Measurements from ENCODE around the gene TNFRSF13B.
"Not testable (repeated sequence)": the region's sequence is repeated elsewhere in the genome, so short reads cannot be mapped to it uniquely, and the experiment has no call there.

The TNFRSF13B gene

GRCh38 chr17:16971458-16972338 is at the start of gene TNFRSF13B:
TNFRSF13B (minus strand) TSS chr17:16972118; CDS start chr17:16972075, 43 bp downstream.
- DNase-seq (ENCODE audit: low spot score) = no peak

GRCh38 chr17:17021194-17021863 is 49.4 kb upstream of the TNFRSF13B start:
- peak; percentile 93 for DNase-seq (ENCODE audit: low spot score)

DNA sequence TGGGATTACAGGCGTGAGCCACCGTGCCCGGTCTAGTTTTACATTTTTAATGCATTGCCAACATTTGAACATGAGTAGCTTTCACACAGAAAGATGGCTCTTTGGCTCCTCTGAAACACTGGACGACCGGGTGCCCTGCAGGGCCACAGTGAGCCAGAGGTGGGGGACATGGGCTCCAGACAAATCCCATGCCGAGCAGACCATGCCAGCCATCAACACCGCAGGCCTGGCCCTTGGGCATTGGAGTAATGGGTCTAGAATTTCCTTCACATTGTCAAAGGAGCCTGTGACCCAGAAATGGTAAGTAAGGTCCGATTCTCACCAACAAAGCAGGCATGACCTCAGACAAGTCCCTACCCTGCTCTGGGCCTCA is 48.9 kb upstream of the TNFRSF13B start:
- DNase-seq (ENCODE audit: low spot score) = no peak

DNA sequence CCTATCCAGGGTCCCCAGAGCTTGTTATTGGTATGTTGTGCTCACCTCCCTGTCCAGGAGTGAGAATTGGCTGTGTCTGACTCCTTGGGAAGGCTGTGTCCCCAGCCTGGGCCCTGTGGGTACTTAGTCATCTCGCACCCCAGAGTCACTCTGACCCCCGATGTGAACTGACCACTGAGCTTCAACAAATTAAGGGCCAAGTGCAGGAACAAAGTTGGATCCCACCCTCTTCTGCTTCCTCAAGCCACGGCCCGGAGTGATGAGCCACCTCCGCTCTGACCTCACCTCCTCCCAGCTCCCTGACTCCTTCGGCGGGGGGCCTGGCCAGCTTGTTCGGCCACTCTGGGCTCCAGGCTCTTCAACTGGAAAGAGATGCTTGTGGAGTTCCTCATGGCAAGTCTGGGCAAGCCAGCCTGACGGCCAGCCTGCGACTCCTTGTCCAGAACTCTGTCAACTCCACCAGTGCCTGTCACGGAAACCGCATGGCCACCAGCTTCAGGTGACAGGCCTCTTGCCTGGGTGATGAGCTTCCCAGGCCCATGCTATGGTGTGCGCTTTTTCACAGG is 48.1 kb upstream of the TNFRSF13B start:
- no peak for DNase-seq (ENCODE audit: low spot score)

- no peak for DNase-seq (ENCODE audit: low spot score)
Measured at GRCh38 chr17:17019430-17019762, 47.5 kb upstream of the TNFRSF13B start.

- DNase-seq (ENCODE audit: low spot score) = no peak
Measured at GRCh38 chr17:17018612-17019429, 46.9 kb upstream of the TNFRSF13B start.

- DNase-seq (ENCODE audit: low spot score) = no peak
Measured at GRCh38 chr17:17018021-17018441, 46.1 kb upstream of the TNFRSF13B start.

DNA sequence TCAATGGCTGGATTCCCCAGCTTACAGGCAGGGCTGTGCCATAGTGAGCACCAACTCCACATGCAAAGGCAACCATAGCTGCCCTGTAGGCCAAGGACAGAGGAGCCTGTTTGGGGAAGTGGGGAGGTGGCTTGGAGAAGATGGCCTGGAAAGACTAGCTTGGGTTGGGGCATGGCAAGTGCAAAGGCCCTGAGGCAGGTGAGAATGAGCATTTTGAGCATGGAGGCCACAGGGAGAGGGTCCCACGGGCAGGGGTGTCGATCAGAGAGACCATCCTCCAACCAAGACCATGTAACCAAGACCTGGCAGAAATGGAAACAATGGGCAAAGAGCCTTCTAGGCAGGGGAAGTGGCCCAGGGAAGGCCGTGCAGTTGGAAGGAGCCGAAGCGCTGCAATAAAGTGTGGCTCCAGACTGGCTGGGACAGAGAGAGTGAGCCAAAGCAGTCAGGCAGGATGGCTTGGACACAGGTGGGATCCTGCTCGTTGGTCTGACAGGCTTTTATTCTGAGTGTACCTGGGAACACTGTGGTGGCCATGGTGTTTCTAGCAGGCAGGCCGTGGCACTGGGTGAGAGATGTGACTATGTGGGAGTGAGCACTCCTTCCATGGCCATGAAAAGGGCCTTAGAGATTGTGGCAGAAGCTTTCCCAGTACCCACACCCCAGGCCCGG is 45.6 kb upstream of the TNFRSF13B start:
- no peak for DNase-seq (ENCODE audit: low spot score)

GRCh38 chr17:17016199-17017197 is 44.6 kb upstream of the TNFRSF13B start:
- not testable (repeated sequence) for DNase-seq (ENCODE audit: low spot score)

- DNase-seq (ENCODE audit: low spot score) = no peak
Measured at GRCh38 chr17:17015230-17015629, 43.3 kb upstream of the TNFRSF13B start.

- DNase-seq (ENCODE audit: low spot score) = not testable (repeated sequence)
Measured at GRCh38 chr17:17014748-17015124, 42.8 kb upstream of the TNFRSF13B start.

DNA sequence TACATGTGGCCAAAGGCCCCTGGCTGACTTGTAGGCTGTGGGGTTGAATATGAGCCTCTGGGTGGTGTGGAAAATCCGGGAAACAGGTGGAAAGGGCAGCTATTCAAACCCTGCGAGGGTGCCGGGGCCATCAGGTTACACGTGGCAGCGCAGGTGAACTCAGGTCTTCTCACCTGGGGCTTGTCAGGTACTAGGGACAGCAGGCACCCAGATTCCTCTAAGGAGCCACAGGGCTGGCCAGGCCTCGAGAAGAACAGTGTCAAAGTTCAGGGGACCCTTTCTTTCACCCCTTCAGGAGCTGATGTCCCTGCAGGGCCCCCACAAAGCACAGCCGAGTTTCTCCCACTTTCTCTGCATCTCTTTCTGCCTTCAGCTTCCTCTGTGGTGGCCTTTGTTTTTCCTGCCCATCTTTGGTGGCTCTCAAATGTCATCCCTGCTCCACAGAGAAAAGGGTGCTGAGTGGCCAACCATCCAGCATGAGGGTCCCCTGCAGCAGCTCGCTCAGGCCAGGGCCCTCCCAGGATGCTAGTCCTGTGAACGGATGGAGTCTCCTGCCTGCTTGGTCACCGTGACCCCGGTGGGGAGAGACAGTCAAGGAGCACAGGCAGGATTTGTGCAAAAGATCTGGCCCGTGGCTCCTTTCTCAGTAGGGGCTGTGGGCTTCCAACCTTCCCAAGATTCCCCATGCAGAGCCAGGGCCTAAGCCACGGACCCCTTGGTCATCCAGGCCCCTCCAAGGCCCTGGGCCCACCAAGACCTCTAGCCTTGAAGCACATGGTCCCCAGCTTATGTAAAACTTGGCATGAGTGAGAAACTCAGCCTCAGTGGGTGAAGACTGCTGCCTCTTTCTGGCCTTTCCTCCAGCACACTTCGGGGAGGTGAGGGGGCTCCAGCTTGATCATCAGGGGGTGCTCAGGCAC is 42.2 kb upstream of the TNFRSF13B start:
- DNase-seq (ENCODE audit: low spot score) = not testable (repeated sequence)

- DNase-seq (ENCODE audit: low spot score) = peak; percentile 69
Measured at GRCh38 chr17:17011043-17011907, 39.4 kb upstream of the TNFRSF13B start.

GRCh38 chr17:17010545-17011034 is 38.7 kb upstream of the TNFRSF13B start:
- DNase-seq (ENCODE audit: low spot score) = not testable (repeated sequence)

GRCh38 chr17:17009972-17010371 is 38.1 kb upstream of the TNFRSF13B start:
- DNase-seq (ENCODE audit: low spot score) = not testable (repeated sequence)

GRCh38 chr17:17008621-17009397 is 36.9 kb upstream of the TNFRSF13B start:
- DNase-seq (ENCODE audit: low spot score) = not testable (repeated sequence)

DNA sequence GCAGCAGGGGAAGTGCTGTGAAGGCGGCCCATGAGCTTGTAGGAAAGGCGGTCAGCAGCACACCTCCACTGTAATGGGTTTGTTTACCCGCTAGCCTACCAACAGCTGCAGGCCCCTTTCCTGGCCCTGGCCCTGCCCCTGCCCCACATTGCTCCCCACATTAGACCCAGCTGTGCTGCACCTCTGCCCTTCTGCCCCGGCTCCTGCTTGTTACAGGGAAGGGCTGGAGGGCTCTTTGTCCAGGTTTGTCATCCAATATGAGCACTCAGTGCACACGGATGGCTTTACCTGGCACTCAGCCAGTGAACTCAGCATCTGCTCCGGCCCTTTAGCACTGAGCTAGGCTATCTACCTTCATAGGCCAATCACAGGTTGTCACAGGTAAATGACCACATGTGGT is 36.0 kb upstream of the TNFRSF13B start:
- not testable (repeated sequence) for DNase-seq (ENCODE audit: low spot score)
